HG02623 (cell line): ENCODE measurements around the gene SIKE1.
"Not testable (repeated sequence)": the region's sequence is repeated elsewhere in the genome, so short reads cannot be mapped to it uniquely, and the experiment has no call there.

Source experiments
- ATAC-seq: cut with Tn5 transposase; IDR thresholded peaks from one replicate; pipeline ENCODE4 v1.9.1; 2021; ENCODE audit warnings: moderate library complexity; ENCODE audit not compliant: unreplicated experiment

SIKE1 gene

DNA sequence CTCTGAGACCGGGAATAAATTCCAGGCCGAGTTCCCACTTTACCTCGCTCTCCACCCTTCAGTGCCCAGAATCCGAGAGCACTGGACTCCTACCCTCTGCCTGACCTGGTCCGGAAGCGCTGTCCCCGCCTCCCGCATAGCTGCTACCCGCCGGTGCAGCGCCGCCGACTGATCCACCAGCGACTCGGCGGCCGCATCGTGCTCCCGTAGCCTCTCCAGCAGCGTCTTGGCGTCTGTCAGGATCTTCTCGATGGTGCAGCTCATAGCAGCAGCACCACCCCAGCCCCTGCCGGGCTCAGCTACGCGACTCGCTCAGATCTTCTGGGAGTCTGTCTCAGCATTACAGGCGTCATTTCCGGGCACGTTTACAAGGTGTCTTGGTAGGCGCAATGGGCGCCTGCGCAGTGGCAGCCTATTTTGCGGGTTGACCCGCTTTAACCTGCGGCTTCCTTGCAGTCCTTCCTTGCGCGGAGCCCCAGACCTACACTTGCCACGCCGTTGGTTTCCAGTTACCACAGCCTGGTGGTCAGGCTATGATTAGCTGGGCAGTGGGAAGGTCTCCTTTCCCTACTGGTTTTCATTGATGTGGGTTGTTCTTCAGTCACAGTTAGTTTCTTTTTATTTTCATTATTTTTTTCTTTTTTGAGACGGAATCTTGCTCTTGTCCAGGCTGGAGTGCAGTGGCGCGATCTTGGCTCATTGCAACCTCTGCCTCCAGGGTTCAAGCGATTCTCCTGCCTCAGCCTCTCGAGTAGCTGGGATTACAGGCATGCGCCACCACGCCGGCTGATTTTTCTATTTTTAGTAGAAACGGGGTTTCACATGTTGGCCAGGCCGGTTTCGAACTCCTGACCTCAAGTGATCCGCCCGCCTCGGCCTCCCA is at the start of gene SIKE1:
SIKE1 (minus strand) TSS at position 342 of the 883 bp plus-strand sequence; CDS start at position 264, 78 bp downstream.
- ATAC-seq: peak; percentile 99

DNA sequence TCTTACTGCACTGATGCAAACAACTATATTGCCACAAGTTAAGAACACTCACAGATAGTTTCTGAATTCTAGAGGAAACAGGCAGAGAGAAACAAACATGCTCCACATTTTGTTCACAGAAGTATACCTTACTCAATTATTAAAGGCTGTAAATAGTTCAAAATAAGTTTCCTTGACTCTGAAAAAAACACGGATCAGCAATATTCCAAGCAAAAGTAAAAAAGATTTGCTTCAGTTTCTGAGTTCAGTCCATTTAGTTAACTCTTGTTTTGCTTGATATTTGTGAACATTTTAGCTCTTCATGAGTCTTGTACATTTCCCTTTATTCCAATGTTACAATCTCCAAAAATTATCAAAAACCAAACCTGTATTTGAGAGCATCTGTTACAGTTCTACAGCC is 49.6 kb upstream of the SIKE1 start:
- ATAC-seq: not testable (repeated sequence)

DNA sequence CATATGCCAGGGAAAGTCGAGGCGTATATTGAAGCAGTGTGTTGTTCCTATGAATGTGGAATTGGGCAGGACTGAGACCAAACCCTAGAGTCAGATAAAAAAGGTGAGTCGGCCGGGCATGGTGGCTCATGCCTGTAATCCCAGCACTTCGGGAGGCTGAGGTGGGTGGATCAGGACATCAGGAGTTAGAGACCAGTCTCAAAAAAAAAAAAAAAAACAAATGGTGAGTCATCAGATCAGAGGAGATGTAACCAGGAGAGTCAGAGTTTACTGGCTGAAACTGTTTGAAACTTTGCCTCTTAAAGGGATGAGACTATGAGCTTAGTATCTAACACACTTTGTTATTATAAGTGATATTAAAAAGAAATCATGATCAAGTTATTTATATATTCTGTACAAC is 47.8 kb upstream of the SIKE1 start:
- ATAC-seq: no peak

DNA sequence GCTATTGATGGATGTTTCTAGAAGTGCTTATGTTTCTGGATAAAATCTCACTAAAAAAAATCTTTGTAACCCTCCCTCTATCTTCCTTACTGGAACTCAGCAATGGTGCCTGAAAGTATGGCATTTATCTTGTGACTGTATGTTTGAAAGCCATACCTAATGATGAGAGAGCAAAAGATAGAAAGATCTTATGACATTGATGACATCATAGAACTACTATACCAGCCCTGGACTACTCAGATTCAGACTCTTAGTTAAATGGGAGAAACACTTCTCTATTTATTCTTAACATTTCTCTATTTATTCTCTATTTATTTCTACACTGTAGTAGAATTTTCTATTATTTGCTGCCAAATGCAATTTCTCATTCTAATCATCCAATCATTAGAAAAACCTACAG is 41.5 kb upstream of the SIKE1 start:
- ATAC-seq: no peak

DNA sequence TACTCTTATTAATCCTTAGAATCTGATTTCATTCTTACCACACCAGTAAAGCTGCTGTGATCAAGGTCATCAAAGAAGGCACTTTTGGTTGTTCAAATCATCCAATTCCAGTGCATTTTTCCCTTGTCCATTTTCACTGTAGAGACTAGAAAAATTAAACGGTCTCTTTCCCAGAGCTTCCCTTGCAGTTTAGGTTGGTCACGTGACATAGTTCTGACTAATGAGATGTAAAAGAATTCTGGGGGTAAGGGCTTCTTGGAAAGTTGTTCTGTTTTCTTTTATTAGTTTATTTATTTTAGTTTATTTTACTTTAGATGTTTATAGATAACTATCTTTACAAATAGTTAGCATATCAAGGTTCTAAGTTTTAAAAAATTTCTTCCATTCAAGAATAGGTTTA is 39.9 kb upstream of the SIKE1 start:
- no peak for ATAC-seq

DNA sequence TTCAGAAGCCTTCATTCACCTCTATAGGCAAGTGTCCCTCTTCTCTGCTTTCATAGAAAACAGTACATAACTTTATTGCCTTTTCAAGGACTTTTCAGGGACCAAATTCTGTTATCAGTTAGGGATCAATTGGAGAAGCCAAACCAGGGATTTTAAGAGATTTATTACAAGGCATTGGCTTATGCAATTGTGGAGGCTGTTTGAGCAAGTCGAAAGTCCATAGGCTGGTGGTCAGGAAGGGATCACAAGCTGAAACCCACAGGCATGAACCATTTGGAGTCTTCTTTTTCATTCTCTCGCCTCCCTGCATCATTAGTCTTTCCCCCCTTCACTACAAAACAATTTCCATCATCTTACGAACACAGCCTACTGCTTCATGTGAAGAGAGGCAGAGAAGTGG is 39.4 kb upstream of the SIKE1 start:
- no peak for ATAC-seq

DNA sequence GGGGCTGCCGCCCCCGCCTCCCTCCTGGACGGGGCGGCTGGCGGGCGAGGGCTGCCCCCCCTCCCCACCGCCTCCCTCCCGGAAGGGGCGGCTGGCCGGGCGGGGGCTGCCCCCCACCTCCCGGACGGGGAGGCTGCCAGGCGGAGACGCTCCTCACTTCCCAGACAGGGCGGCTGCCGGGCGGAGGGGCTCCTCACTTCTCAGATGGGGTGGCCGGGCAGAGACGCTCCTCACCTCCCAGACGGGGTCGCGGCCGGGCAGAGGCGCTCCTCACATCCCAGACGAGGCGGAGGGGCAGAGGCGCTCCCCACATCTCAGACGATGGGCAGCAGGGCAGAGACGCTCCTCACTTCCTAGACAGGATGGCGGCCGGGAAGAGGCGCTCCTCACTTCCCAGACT is 24.0 kb upstream of the SIKE1 start:
- not testable (repeated sequence) for ATAC-seq

DNA sequence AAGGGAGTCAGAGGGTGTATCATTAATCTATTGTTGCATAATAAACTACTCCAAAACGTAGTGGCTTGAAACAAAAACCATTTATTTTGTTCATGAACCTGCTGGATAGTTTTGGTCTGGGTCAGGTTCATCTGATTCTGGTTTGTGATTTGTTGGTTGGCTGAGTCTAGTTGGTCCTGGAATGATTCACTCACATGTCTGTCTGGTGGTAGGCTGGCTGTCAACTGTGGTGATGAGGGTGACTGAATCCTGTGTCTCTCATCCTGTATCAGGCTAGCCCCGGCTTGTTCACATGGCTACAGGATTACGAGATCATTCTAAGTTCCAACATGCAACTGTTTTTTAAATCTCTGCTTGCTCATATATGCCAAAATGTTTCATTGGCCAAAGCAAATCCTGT is 22.5 kb upstream of the SIKE1 start:
- peak; percentile 68 for ATAC-seq

DNA sequence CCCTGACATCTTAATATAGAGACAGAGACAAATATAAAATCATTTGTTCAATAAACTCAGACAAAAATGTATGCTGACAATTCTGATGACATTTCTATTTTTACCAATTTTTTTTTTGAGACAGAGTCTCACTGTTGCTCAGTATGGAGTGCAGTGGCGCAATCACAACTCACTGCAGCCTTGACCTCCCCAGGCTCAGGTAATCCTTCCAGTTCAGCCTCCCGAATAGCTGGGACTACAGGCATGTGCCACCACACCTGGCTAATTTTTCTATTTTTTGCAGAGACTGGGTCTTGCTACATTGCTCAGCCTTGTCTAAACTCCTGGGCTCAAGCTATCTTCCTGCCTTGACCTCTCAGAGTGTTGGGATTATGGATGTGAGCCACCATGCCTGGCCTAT is 13.6 kb upstream of the SIKE1 start:
- no peak for ATAC-seq

DNA sequence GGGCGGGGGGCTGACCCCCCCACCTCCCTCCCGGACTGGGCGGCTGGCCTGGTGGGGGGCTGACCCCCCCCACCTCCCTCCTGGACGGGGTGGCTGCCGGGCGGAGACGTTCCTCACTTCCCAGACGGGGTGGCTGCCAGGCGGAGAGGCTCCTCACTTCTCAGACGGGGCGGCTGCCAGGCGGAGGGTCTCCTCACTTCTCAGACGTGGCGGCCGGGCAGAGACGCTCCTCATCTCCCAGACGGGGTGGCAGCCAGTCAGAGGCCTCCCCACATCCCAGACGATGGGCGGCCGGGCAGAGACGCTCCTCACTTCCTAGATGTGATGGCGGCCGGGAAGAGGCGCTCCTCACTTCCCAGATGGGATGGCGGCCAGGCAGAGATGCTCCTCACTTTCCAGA is 10.1 kb upstream of the SIKE1 start:
- ATAC-seq: not testable (repeated sequence)

DNA sequence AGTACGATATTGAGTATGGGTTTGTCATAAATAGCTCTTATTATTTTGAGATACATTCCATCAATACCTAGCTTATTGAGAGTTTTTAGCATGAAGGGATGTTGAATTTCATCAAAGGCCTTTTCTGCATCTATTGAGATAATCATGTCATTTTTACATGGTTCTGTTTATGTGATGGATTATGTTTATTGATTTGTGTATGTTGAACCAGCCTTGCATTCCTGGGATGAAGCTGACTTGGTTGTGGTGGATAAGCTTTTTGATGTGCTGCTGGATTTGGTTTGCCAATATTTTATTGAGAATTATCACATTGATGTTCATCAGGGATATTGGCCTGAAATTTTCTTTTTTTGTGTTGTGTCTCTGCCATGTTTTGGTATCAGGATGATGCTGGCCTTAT is 6.0 kb upstream of the SIKE1 start:
- ATAC-seq: not testable (repeated sequence)

DNA sequence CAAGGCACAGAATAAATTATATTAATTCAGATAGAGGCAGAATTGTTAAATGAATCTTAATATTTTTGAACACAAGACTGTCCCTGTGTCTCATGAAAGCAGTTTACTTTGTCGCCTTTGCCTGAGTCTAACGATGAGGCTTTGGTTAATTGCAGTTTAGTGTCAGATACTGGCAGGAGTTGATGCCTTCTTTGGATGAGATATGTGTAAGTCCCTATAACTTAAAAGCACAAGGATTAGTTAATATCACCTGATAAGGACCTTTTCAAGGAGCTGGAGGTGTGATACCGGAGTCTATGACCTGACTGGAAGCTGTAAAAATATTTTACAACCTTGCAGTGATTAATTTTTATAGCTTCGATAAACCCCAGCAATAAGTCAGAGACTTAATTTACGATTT is 2.0 kb upstream of the SIKE1 start:
- ATAC-seq: no peak

DNA sequence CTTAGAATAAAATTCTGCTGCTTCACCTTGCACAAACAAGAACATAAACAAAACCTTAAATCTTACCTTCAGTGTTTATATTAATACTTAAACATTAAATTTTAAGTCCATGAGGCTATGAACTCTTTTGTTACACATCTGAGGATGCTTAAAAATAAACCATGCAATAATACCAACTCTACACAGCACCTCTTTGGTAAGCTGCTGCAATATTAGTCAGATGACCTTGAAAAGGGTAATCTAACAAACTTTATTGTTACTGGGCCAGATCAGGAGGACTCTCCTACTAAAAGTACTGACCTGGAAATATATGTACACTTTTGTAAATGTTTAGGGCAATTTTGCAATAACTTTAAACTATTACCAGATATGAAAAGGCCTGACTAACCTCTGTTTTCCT is 763 bp downstream of the SIKE1 start:
- ATAC-seq: no peak

DNA sequence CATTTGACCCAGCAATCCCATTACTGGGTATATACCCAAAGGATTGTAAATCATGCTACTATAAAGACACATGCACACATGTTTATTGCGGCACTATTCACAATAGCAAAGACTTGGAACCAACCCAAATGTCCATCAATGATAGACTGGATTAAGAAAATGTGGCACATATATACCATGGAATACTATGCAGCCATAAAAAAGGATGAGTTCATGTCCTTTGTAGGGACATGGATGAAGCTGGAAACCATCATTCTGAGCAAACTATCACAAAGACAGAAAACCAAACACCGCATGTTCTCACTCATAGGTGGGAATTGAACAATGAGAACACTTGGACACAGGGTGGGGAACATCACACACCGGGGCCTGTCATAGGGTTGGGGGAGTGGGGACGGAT is 3.8 kb downstream of the SIKE1 start:
- ATAC-seq: not testable (repeated sequence)

DNA sequence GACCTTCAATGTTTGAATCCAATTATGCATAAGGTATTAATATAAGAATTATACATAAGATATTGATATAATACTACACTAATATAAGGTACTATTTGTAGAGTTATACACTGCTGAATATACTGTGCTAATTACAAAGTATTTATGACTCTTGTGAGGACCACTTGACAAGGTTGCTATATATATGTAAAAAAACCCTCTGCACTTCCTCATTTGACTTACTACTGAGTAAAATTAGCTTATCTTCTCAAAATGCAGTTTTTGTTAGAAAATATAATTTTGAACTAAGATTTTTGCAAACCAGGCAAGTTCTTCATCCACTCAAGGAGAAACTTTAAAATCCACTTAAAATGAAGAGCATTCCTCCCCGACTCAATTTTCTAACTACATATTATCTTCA is 8.5 kb downstream of the SIKE1 start:
- no peak for ATAC-seq

DNA sequence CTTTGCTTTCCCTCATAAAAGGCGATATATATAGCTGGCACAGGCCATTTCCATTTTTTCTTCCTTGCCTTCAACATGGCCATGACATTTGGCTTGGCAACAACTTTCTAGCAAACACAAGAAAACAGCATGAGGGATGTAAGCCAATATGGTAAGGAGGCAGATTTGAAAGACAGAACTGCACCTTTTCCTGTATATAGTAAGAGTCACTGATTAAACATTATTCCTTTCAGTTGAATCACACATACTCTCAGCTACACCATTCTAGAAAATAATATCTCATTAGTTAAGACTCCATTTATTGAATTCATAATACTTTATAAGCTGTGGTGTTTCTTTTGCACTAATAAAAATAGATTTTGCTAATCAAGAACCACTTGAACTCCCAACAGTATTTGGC is 9.5 kb downstream of the SIKE1 start:
- no peak for ATAC-seq

DNA sequence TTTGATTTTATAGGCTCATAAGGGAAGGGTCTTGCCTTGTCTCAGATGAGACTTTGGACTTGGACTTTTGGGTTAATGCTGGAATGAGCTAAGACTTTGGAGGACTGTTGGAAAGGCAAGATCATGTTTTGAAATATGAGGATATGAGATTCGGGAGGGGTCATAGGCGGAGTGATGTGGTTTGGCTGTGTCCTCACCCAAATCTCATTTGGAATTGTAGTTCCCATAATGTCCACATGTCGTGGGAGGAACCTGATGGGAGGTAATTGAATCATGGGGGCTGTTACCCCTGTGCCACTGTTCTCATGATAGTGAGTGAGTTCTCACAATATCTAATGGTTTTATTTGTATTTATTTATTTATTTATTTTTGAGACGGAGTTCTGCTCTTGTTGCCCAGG is 15.8 kb downstream of the SIKE1 start:
- ATAC-seq: no peak

DNA sequence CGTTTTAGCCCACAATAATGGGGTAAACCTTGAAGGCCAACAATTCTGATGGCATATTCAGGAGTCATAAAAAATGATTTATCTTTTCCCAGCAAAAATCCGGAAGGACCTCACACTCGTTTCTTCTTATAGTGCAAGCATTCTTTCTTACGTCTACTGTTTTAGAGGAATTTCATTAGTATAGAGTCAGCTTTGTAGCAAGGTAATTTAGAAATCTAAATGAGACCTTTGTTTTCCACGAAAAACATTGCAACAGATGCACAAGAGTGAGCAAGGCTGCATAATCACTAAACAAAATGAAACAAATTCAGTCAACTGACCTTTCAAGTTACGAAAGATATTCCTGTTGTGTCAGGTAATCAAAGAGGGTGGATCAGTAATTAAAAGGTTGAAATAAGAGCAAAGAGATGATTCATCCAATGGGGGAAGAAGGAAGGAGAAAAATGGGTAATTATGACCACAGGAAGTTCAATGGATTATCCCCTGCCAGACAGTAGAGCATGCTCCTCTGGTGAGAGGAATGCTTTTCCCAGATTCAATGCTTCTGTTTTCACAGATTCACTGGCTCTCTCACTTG is 22.1 kb downstream of the SIKE1 start:
- ATAC-seq: no peak

DNA sequence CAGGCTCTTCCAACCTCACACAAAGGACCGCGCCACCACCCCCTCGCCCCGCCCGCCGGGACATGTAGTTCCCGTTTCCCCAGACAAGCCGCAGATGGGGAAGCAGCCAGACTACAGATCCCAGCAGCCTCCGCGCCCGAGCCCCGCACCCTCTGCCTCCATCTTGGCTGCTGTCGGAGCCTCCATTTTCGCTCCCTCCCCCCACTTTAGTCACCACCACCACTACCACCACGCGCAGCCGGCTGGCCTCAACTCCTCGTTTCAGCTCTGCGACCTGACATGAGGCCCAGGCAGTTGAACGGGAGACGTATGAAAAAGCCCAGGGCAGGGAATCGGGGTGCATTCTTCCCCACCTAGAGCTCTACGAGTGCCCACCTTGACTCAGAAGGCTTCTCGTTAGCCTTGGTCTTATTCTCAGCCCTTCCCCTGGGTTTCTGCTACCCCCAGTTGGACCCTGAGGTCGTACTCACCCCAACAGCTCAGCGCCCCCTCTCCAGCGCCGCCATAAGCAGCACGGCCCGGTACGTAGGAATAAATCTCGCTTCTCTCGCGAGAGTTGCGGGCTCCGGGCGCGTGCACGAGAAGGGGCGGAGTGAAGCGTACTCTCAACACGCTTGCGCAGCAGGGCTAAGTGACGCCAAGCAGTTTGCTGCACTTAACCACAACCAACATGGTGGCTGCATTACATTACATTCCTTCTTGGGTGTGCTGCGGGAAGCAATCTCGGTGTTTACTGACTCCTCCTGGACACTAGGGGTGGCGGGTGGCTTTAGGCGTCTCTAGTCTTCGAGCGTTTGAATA is 22.8 kb downstream of the SIKE1 start, which contains the start of gene CSDE1:
CSDE1 (minus strand) TSS at position 530 of the 801 bp plus-strand sequence. CDS start 18,094 bp downstream, outside the sequence.
- peak; percentile 77 for ATAC-seq

DNA sequence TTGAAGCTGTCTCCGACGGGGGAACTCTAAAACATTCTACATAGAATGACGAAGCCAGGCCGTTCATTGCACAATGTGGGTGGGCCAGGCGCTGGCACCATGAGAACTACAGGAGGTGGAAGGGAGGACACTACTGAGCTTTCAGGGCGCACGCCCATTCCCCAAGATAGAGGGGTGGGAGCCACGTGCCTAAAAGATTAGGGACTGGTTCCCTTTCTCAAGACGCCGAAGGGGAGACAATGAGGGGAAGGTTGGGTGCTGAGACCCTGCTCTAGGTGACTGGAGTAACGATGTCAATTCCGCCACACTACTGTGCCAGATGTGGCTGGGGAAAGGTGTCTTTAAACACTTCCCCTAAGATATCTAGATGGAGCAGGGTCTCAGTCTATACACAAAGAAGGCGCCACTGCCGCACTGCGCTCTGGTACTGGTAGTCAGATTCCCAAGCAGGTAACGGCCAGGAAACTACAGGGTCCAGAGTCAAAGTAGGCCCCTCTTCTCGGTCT is 23.5 kb downstream of the SIKE1 start:
- ATAC-seq: no peak
